B cell (primary cell): ENCODE results near the gene CPEB3.

ENCODE experiments used
- EZH2 ChIP-seq: IDR thresholded peaks from 2 replicates; pipeline ENCODE4 v1.6.1; 2012; ENCODE audit warnings: borderline replicate concordance, low read depth, mild to moderate bottlenecking, moderate library complexity, low read length; ENCODE audit not compliant: insufficient read depth, poor library complexity, severe bottlenecking
- TF ChIP-seq, protein P1 (sequence below): fragments of 200-600 bp; IDR thresholded peaks from one replicate; pipeline ENCODE4 v1.8.0; 2022; ENCODE audit warnings: antibody characterized with exemption, mild to moderate bottlenecking

- TF ChIP-seq EZH2 = no peak
- TF ChIP-seq, protein P1, sequence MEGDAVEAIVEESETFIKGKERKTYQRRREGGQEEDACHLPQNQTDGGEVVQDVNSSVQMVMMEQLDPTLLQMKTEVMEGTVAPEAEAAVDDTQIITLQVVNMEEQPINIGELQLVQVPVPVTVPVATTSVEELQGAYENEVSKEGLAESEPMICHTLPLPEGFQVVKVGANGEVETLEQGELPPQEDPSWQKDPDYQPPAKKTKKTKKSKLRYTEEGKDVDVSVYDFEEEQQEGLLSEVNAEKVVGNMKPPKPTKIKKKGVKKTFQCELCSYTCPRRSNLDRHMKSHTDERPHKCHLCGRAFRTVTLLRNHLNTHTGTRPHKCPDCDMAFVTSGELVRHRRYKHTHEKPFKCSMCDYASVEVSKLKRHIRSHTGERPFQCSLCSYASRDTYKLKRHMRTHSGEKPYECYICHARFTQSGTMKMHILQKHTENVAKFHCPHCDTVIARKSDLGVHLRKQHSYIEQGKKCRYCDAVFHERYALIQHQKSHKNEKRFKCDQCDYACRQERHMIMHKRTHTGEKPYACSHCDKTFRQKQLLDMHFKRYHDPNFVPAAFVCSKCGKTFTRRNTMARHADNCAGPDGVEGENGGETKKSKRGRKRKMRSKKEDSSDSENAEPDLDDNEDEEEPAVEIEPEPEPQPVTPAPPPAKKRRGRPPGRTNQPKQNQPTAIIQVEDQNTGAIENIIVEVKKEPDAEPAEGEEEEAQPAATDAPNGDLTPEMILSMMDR = no peak
These were observed 224.5 kb downstream of the CPEB3 start for GRCh38 chr10:92066386-92066785.
